MCF 10A (cell line): ENCODE results near the gene ARL4D. TPM values are rescaled to one million over a fixed set of nuclear protein-coding genes. Genes with fewer than 3 reads are reported as not detected.

ENCODE experiments used
- BruUV-seq: library from RNA; stranded (reverse); fragments of 400-500 nt; replicated peaks from 2 replicates; lab custom pipeline; 2021; lab: Mats Ljungman, UMichigan
- CTCF ChIA-PET: fragments of 300-600 bp; sonication (Branson Sonifier 250); formaldehyde crosslinking; extraction: SDS; loops from one replicate; lab custom pipeline; 2021; ENCODE audit warnings: antibody characterized with exemption, inconsistent platforms; lab: Yijun Ruan, JAX
- POLR2A ChIA-PET: fragments of 300-600, 350-650 bp; sonication (Branson Sonifier 250); formaldehyde crosslinking; extraction: SDS; loops from one replicate; lab custom pipeline; 2020; ENCODE audit warnings: antibody characterized with exemption, inconsistent platforms; lab: Yijun Ruan, JAX
- DNase-seq: peaks from one replicate; pipeline ENCODE4 v3.0.0-alpha.2; 2018; ENCODE audit not compliant: unreplicated experiment
- H3K27ac Mint-ChIP-seq: one replicate; pipeline ENCODE4 v1.8.0; 2022; ENCODE audit warnings: mild to moderate bottlenecking, low read depth, mixed read lengths; ENCODE audit not compliant: unreplicated experiment
- H3K27me3 Mint-ChIP-seq: one replicate; pipeline ENCODE4 v1.8.0; 2022; ENCODE audit warnings: mixed read lengths; ENCODE audit not compliant: insufficient read depth, unreplicated experiment
- H3K36me3 Mint-ChIP-seq: one replicate; pipeline ENCODE4 v1.8.0; 2022; ENCODE audit warnings: mild to moderate bottlenecking, moderate library complexity, mixed read lengths; ENCODE audit not compliant: insufficient read depth, unreplicated experiment
- H3K4me1 Mint-ChIP-seq: one replicate; pipeline ENCODE4 v1.8.0; 2022; ENCODE audit warnings: mixed read lengths; ENCODE audit not compliant: insufficient read depth, unreplicated experiment
- H3K4me3 Mint-ChIP-seq: one replicate; pipeline ENCODE4 v1.8.0; 2022; ENCODE audit warnings: mild to moderate bottlenecking, moderate library complexity, mixed read lengths; ENCODE audit not compliant: unreplicated experiment
- H3K9me3 Mint-ChIP-seq: one replicate; pipeline ENCODE4 v1.8.0; 2022; ENCODE audit warnings: mixed read lengths; ENCODE audit not compliant: unreplicated experiment
- intact Hi-C: fragments of 100-400 bp; cut with micrococcal nuclease; formaldehyde crosslinking; loops from 2 replicates; pipeline ENCODE4 v1.14.1; 2022
- total RNA-seq: library from RNA; stranded (reverse); gene quantifications from 2 replicates; pipeline ENCODE4 v1.2.3, GENCODE V29; 2022
- TF ChIP-seq, protein P1 (sequence below): fragments of 200-600 bp; IDR thresholded peaks from one replicate; pipeline ENCODE4 v1.8.0; 2022; ENCODE audit warnings: antibody characterized with exemption, mild to moderate bottlenecking; ENCODE audit not compliant: unreplicated experiment

Gene ARL4D
- total RNA-seq, 1 experiment from 2014 or later: 33.5 TPM

GRCh38 chr17:43356450-43356849, 42.3 kb upstream of the ARL4D start:
- Mint-ChIP-seq H3K27me3 (no peaks in the 10 kb centered on the region), H3K9me3 (no peaks in the 10 kb centered on the region), H3K4me3 (no peak overlapping the region), H3K27ac (no peak overlapping the region), H3K36me3 (peaks cover 15% of the 10 kb centered on the region), H3K4me1 (peaks cover 26% of the 10 kb centered on the region)
- TF ChIP-seq, protein P1, sequence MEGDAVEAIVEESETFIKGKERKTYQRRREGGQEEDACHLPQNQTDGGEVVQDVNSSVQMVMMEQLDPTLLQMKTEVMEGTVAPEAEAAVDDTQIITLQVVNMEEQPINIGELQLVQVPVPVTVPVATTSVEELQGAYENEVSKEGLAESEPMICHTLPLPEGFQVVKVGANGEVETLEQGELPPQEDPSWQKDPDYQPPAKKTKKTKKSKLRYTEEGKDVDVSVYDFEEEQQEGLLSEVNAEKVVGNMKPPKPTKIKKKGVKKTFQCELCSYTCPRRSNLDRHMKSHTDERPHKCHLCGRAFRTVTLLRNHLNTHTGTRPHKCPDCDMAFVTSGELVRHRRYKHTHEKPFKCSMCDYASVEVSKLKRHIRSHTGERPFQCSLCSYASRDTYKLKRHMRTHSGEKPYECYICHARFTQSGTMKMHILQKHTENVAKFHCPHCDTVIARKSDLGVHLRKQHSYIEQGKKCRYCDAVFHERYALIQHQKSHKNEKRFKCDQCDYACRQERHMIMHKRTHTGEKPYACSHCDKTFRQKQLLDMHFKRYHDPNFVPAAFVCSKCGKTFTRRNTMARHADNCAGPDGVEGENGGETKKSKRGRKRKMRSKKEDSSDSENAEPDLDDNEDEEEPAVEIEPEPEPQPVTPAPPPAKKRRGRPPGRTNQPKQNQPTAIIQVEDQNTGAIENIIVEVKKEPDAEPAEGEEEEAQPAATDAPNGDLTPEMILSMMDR: no peak
- ChIA-PET POLR2A (interaction anchor here (0.6 to 6.7 kb wide), 19 partner anchors 10 to 658 kb away, joined by 3 to 111 read pairs (median 4); partner anchors contain the start of genes ARL4D, DHX8 and TMEM101), CTCF (interaction anchor here (0.6 to 2.1 kb wide), 7 partner anchors 10 to 128 kb away, joined by 3 to 16 read pairs (median 5); partner anchors contain the start of gene DHX8)
- no peak for DNase-seq
- intact Hi-C loops: no loop called here
- no TSS peak for BruUV-seq

DNA sequence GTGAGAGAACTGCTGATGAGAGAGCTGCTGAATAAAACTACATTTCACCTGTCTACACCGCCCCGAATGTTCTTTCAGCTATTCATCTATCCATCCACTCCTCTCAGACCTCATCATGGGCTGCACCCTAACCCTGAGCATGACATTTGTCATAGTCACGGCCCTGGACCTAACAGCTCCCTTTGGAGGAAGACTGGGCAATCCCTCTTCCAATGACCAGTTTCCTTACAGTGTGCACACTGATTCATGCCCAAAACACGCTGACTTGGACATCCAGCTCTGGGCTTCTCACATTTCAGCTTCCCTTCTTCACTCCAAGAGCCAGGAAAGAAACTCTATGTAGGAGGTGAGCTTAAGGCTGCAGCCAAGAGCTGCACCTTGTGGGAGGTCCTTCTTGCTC, 41.8 kb upstream of the ARL4D start:
- H3K4me1 Mint-ChIP-seq: peaks cover 26% of the 10 kb centered on the region
- BruUV-seq: no TSS peak
- H3K27me3 Mint-ChIP-seq: no peaks in the 10 kb centered on the region
- TF ChIP-seq, protein P1: no peak
- H3K4me3 Mint-ChIP-seq: no peak overlapping the region
- H3K36me3 Mint-ChIP-seq: peaks cover 20% of the 10 kb centered on the region
- ChIA-PET CTCF (interaction anchor here (0.5 to 2.1 kb wide), 11 partner anchors 8 to 127 kb away, joined by 3 to 16 read pairs (median 4); partner anchors contain the start of gene DHX8), POLR2A (interaction anchor here (0.8 to 6.7 kb wide), 18 partner anchors 11 to 187 kb away, joined by 3 to 111 read pairs (median 5); partner anchors contain the start of genes ARL4D and DHX8)
- no peaks in the 10 kb centered on the region for H3K9me3 Mint-ChIP-seq
- H3K27ac Mint-ChIP-seq: no peak overlapping the region
- DNase-seq: peak; percentile 95
- intact Hi-C loops: no loop called here

GRCh38 chr17:43359469-43360110, 39.2 kb upstream of the ARL4D start:
- no TSS peak for BruUV-seq
- Mint-ChIP-seq H3K4me3 (peak overlapping the region; percentile 79), H3K4me1 (peaks cover 26% of the 10 kb centered on the region), H3K36me3 (peaks cover 23% of the 10 kb centered on the region), H3K27me3 (no peaks in the 10 kb centered on the region), H3K27ac (peak overlapping the region; percentile 100), H3K9me3 (no peaks in the 10 kb centered on the region)
- CTCF ChIA-PET: interaction anchor here (1.3 to 1.6 kb wide), 2 partner anchors 34 to 124 kb away, joined by 3 to 5 read pairs; partner anchors contain the start of gene DHX8
- TF ChIP-seq, protein P1: no peak
- DNase-seq: no peak
- intact Hi-C loops: no loop called here
- POLR2A ChIA-PET: interaction anchor here (0.7 to 6.7 kb wide), 15 partner anchors 9 to 333 kb away, joined by 3 to 167 read pairs (median 18); partner anchors contain the start of genes ARL4D and DHX8

DNA sequence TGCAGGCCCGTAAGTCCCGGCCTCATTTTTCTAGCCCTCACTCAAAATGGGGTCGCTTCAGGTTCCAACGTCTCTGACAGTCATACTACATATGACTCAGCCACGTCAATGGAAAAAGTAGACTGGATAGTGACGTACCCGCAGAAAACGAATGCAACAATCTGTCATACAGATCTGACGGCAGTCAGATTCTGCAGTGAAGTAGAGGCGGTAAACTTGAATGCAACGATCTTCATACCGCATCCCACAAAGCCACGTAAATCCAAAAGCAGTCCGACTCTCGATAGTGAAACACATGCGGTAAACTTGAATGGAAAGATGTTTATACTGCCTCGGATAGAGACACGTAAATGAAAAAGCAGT, 38.4 kb upstream of the ARL4D start:
- TF ChIP-seq, protein P1: no peak
- DNase-seq: peak; percentile 67
- ChIA-PET CTCF (interaction anchor here (0.6 to 1.6 kb wide), 3 partner anchors 34 to 293 kb away, joined by 3 to 5 read pairs (median 4); partner anchors contain the start of gene DHX8), POLR2A (interaction anchor here (0.6 to 6.7 kb wide), 44 partner anchors 8 to 359 kb away, joined by 3 to 167 read pairs (median 6); partner anchors contain the start of genes ARL4D, BRCA1, DHX8 and IFI35)
- no peaks in the 10 kb centered on the region for H3K9me3 Mint-ChIP-seq
- H3K27me3 Mint-ChIP-seq: no peaks in the 10 kb centered on the region
- peak overlapping the region; percentile 79 for H3K4me3 Mint-ChIP-seq
- BruUV-seq: no TSS peak
- intact Hi-C loops: no loop called here
- H3K27ac Mint-ChIP-seq: peak overlapping the region; percentile 100
- H3K36me3 Mint-ChIP-seq: peaks cover 23% of the 10 kb centered on the region
- H3K4me1 Mint-ChIP-seq: peaks cover 26% of the 10 kb centered on the region
